GM12878 (cell line): ENCODE measurements around the gene DEPDC1B.

Source experiments
- CHD2 ChIP-seq: IDR thresholded peaks from 2 replicates; pipeline ENCODE4 v1.6.1; 2011; ENCODE audit warnings: low read depth, low read length, improper control_type of control experiment, borderline replicate concordance
- CTCF ChIP-seq, 3 experiments: IDR thresholded peaks in 2 of 3; conservative IDR thresholded peaks in 1 of 3; 2 replicates each; pipeline ENCODE4 v1.5.1; 2011; ENCODE audit warnings: low read depth in 3 of 3, low read length in 3 of 3, mild to moderate bottlenecking in 3 of 3, control low read depth in 2 of 3, moderate library complexity in 2 of 3, inconsistent platforms in 1 of 3, mixed read lengths in 1 of 3; ENCODE audit not compliant: control insufficient read depth in 2 of 3, insufficient read depth in 1 of 3; ENCODE audit errors: extremely low read depth in 1 of 3
- EZH2 ChIP-seq: IDR thresholded peaks from 2 replicates; pipeline ENCODE4 v1.6.1; 2012; ENCODE audit warnings: low read depth, mild to moderate bottlenecking, control low read depth, inconsistent platforms, low read length, borderline replicate concordance; ENCODE audit not compliant: control insufficient read depth
- POLR2A ChIP-seq: IDR thresholded peaks from 2 replicates; pipeline ENCODE4 v1.6.1; 2011; ENCODE audit warnings: low read depth, mild to moderate bottlenecking, low read length
- RAD21 ChIP-seq: IDR thresholded peaks from 2 replicates; pipeline ENCODE4 v1.6.1; 2011; ENCODE audit warnings: mild to moderate bottlenecking, low read depth, low read length, moderate library complexity; ENCODE audit not compliant: insufficient read depth
- REST ChIP-seq: IDR thresholded peaks from 2 replicates; pipeline ENCODE4 v1.6.1; 2012; ENCODE audit warnings: mild to moderate bottlenecking, low read depth, low read length
- TCF7 ChIP-seq: IDR thresholded peaks from 2 replicates; pipeline ENCODE4 v1.6.1; 2014; ENCODE audit warnings: antibody characterized with exemption, borderline replicate concordance
- YY1 ChIP-seq: IDR thresholded peaks from 2 replicates; pipeline ENCODE4 v1.6.1; 2011; ENCODE audit warnings: low read depth, mild to moderate bottlenecking, low read length
- TF ChIP-seq, protein P1 (sequence below): fragments of 450-650 bp; IDR thresholded peaks from 2 replicates; pipeline ENCODE4 v1.6.1; 2016; ENCODE audit warnings: mild to moderate bottlenecking
- TF ChIP-seq, protein P2 (sequence below): IDR thresholded peaks from 2 replicates; pipeline ENCODE4 v1.6.1; 2012; ENCODE audit warnings: low read depth, low read length, improper control_type of control experiment
- TF ChIP-seq, protein P3 (sequence below): fragments of 450-650 bp; IDR thresholded peaks from 2 replicates; pipeline ENCODE4 v1.6.1; 2017; ENCODE audit warnings: antibody characterized with exemption, mild to moderate bottlenecking, moderate library complexity
- TF ChIP-seq, protein P4 (sequence below): IDR thresholded peaks from 2 replicates; pipeline ENCODE4 v1.6.1; 2011; ENCODE audit warnings: borderline replicate concordance, low read depth, mild to moderate bottlenecking, moderate library complexity, low read length; ENCODE audit not compliant: insufficient read depth, poor library complexity, severe bottlenecking

DNA sequence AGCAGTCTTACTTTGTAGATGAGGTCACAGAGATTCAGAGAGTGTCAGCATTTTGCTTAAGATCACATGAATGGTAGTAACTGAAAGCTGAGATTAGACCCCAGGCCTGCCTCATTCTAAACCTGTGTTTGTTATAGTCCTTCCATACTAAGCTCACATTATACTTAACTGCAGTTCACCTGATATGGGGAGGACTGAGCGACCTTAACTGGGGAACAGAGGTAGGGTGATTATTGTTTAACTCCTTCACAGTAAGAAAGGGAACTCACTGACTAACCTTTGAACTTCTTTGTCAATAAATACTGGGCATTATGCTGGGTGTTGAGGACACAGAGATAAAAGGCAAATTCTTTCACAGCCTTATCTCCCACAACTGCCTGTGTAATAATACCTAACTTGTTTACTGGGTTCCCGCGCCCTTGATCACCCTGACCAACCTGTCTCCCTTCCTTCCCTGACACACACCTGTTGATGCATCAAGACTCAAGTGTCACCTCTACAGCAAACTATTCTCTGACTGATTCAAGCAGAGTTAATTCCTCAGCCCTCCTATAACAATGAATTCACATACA is 27.2 kb downstream of the DEPDC1B start:
- no peak for TF ChIP-seq CTCF (IDR thresholded peaks at IDR 0.05 in 2 of 3, conservative IDR thresholded peaks at IDR 0.05 in 1 of 3; ENCODE audit: control insufficient read depth in 2 of 3, extremely low read depth in 1 of 3, insufficient read depth in 1 of 3, low read depth in 3 of 3, low read length in 3 of 3)
- no peak for TF ChIP-seq YY1
- TF ChIP-seq, protein P1, sequence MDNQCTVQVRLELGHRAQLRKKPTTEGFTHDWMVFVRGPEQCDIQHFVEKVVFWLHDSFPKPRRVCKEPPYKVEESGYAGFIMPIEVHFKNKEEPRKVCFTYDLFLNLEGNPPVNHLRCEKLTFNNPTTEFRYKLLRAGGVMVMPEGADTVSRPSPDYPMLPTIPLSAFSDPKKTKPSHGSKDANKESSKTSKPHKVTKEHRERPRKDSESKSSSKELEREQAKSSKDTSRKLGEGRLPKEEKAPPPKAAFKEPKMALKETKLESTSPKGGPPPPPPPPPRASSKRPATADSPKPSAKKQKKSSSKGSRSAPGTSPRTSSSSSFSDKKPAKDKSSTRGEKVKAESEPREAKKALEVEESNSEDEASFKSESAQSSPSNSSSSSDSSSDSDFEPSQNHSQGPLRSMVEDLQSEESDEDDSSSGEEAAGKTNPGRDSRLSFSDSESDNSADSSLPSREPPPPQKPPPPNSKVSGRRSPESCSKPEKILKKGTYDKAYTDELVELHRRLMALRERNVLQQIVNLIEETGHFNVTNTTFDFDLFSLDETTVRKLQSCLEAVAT: no peak
- TF ChIP-seq RAD21: no peak
- TF ChIP-seq, protein P2, sequence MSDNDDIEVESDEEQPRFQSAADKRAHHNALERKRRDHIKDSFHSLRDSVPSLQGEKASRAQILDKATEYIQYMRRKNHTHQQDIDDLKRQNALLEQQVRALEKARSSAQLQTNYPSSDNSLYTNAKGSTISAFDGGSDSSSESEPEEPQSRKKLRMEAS: no peak
- TF ChIP-seq, protein P3, sequence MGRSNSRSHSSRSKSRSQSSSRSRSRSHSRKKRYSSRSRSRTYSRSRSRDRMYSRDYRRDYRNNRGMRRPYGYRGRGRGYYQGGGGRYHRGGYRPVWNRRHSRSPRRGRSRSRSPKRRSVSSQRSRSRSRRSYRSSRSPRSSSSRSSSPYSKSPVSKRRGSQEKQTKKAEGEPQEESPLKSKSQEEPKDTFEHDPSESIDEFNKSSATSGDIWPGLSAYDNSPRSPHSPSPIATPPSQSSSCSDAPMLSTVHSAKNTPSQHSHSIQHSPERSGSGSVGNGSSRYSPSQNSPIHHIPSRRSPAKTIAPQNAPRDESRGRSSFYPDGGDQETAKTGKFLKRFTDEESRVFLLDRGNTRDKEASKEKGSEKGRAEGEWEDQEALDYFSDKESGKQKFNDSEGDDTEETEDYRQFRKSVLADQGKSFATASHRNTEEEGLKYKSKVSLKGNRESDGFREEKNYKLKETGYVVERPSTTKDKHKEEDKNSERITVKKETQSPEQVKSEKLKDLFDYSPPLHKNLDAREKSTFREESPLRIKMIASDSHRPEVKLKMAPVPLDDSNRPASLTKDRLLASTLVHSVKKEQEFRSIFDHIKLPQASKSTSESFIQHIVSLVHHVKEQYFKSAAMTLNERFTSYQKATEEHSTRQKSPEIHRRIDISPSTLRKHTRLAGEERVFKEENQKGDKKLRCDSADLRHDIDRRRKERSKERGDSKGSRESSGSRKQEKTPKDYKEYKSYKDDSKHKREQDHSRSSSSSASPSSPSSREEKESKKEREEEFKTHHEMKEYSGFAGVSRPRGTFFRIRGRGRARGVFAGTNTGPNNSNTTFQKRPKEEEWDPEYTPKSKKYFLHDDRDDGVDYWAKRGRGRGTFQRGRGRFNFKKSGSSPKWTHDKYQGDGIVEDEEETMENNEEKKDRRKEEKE: no peak
- no peak for TF ChIP-seq REST
- TF ChIP-seq, protein P4, sequence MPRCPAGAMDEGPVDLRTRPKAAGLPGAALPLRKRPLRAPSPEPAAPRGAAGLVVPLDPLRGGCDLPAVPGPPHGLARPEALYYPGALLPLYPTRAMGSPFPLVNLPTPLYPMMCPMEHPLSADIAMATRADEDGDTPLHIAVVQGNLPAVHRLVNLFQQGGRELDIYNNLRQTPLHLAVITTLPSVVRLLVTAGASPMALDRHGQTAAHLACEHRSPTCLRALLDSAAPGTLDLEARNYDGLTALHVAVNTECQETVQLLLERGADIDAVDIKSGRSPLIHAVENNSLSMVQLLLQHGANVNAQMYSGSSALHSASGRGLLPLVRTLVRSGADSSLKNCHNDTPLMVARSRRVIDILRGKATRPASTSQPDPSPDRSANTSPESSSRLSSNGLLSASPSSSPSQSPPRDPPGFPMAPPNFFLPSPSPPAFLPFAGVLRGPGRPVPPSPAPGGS: no peak
- TF ChIP-seq TCF7: no peak
- no peak for TF ChIP-seq EZH2
- TF ChIP-seq CHD2: no peak
- no peak for TF ChIP-seq POLR2A
